Raji (cell line): ENCODE results near the gene ABLIM3.

Experiments used
- POLR2A ChIP-seq: IDR thresholded peaks from 2 replicates; pipeline ENCODE4 v1.6.1; 2011; ENCODE audit warnings: low read depth, low read length, control low read depth; ENCODE audit not compliant: insufficient read depth

The ABLIM3 gene

GRCh38 chr5:149211566-149211965, 70.3 kb downstream of the ABLIM3 start:
- TF ChIP-seq POLR2A: no peak

- no peak for TF ChIP-seq POLR2A
Observed at GRCh38 chr5:149212198-149212951, 71.1 kb downstream of the ABLIM3 start.

- no peak for TF ChIP-seq POLR2A
Observed at GRCh38 chr5:149213264-149213880, 72.1 kb downstream of the ABLIM3 start.

GRCh38 chr5:149215478-149216090, 74.3 kb downstream of the ABLIM3 start:
- no peak for TF ChIP-seq POLR2A

GRCh38 chr5:149216496-149216895, 75.2 kb downstream of the ABLIM3 start:
- TF ChIP-seq POLR2A: no peak

GRCh38 chr5:149217096-149217802, 76.0 kb downstream of the ABLIM3 start:
- no peak for TF ChIP-seq POLR2A

- TF ChIP-seq POLR2A: no peak
Observed at GRCh38 chr5:149217803-149218155, 76.5 kb downstream of the ABLIM3 start.

- TF ChIP-seq POLR2A: no peak
Observed at GRCh38 chr5:149219584-149219983, 78.3 kb downstream of the ABLIM3 start.

- TF ChIP-seq POLR2A: no peak
Observed at GRCh38 chr5:149220750-149221149, 79.5 kb downstream of the ABLIM3 start.

- no peak for TF ChIP-seq POLR2A
Observed at GRCh38 chr5:149221326-149221725, 80.0 kb downstream of the ABLIM3 start.

GRCh38 chr5:149221731-149222342, 80.5 kb downstream of the ABLIM3 start:
- TF ChIP-seq POLR2A: no peak

GRCh38 chr5:149223081-149223848, 82.0 kb downstream of the ABLIM3 start:
- no peak for TF ChIP-seq POLR2A

- TF ChIP-seq POLR2A: no peak
Observed at GRCh38 chr5:149224282-149224681, 83.0 kb downstream of the ABLIM3 start.

GRCh38 chr5:149227168-149227826, 86.0 kb downstream of the ABLIM3 start:
- no peak for TF ChIP-seq POLR2A
